ES-I3 (cell line): ENCODE measurements around the gene EGFL7.
A peak's percentile ranks its signal among the peaks of the same experiment; 100 is the strongest.

Experiments used
- H3K36me3 ChIP-seq: 2 replicates; pipeline ENCODE4 v1.6.1; 2013; ENCODE audit warnings: mild to moderate bottlenecking, low read length, control low read depth, moderate library complexity; ENCODE audit not compliant: insufficient read depth
- H3K4me1 ChIP-seq: 2 replicates; pipeline ENCODE4 v1.6.1; 2013; ENCODE audit warnings: mild to moderate bottlenecking, control low read depth, low read length; ENCODE audit not compliant: insufficient read depth
- H3K9ac ChIP-seq: 2 replicates; pipeline ENCODE4 v1.6.1; 2013; ENCODE audit warnings: low read depth, mild to moderate bottlenecking, low read length, moderate library complexity
- H3K9me3 ChIP-seq: 2 replicates; pipeline ENCODE4 v1.6.1; 2013; ENCODE audit warnings: mild to moderate bottlenecking, low read length, moderate library complexity; ENCODE audit not compliant: control insufficient read depth, insufficient read depth

EGFL7 gene

GRCh38 chr9:136657974-136658848, 4.5 kb upstream of the EGFL7 start:
- Histone ChIP-seq H3K9me3 (no peaks in the 10 kb centered on the region), H3K4me1 (no peaks in the 10 kb centered on the region; the same call in 1 of the 2 replicates), H3K36me3 (no peaks in the 10 kb centered on the region), H3K9ac (no peak overlapping the region)

GRCh38 chr9:136658849-136659535, 3.7 kb upstream of the EGFL7 start:
- Histone ChIP-seq H3K4me1 (no peaks in the 10 kb centered on the region; the same call in 1 of the 2 replicates), H3K36me3 (no peaks in the 10 kb centered on the region), H3K9me3 (no peaks in the 10 kb centered on the region), H3K9ac (no peak overlapping the region)

- Histone ChIP-seq H3K9me3 (no peaks in the 10 kb centered on the region), H3K36me3 (no peaks in the 10 kb centered on the region), H3K4me1 (no peaks in the 10 kb centered on the region; the same call in 1 of the 2 replicates), H3K9ac (no peak overlapping the region)
Measured at GRCh38 chr9:136659861-136660784, 2.6 kb upstream of the EGFL7 start.

GRCh38 chr9:136660971-136661550, 1.7 kb upstream of the EGFL7 start:
- H3K9me3 ChIP-seq, result no peaks in the 10 kb centered on the region
- no peaks in the 10 kb centered on the region for H3K4me1 ChIP-seq
- H3K9ac ChIP-seq, result no peak overlapping the region
- H3K36me3 ChIP-seq, result no peaks in the 10 kb centered on the region

GRCh38 chr9:136661641-136662325, 933 bp upstream of the EGFL7 start:
- H3K9ac ChIP-seq, result no peak overlapping the region
- H3K9me3 ChIP-seq, result no peaks in the 10 kb centered on the region
- no peaks in the 10 kb centered on the region for H3K4me1 ChIP-seq
- H3K36me3 ChIP-seq, result no peaks in the 10 kb centered on the region

GRCh38 chr9:136662326-136662655, 425 bp upstream of the EGFL7 start:
- no peaks in the 10 kb centered on the region for H3K36me3 ChIP-seq
- no peak overlapping the region for H3K9ac ChIP-seq
- H3K4me1 ChIP-seq, result no peaks in the 10 kb centered on the region
- no peaks in the 10 kb centered on the region for H3K9me3 ChIP-seq

- H3K4me1 ChIP-seq, result no peaks in the 10 kb centered on the region
- H3K9ac ChIP-seq, result no peak overlapping the region
- no peaks in the 10 kb centered on the region for H3K9me3 ChIP-seq
- no peaks in the 10 kb centered on the region for H3K36me3 ChIP-seq
Measured at GRCh38 chr9:136664000-136664915, 1.5 kb downstream of the EGFL7 start.

GRCh38 chr9:136665111-136665703, 2.5 kb downstream of the EGFL7 start:
- Histone ChIP-seq H3K4me1 (no peaks in the 10 kb centered on the region), H3K36me3 (no peaks in the 10 kb centered on the region), H3K9me3 (no peaks in the 10 kb centered on the region), H3K9ac (peak overlapping the region; percentile 50)

GRCh38 chr9:136665704-136666371, 3.1 kb downstream of the EGFL7 start:
- peak overlapping the region; percentile 42; the same call in 1 of the 2 replicates for H3K9ac ChIP-seq
- no peaks in the 10 kb centered on the region for H3K9me3 ChIP-seq
- H3K36me3 ChIP-seq, result no peaks in the 10 kb centered on the region
- no peaks in the 10 kb centered on the region for H3K4me1 ChIP-seq

GRCh38 chr9:136666372-136667213, 3.9 kb downstream of the EGFL7 start:
- Histone ChIP-seq H3K4me1 (no peaks in the 10 kb centered on the region; the same call in 1 of the 2 replicates), H3K36me3 (no peaks in the 10 kb centered on the region), H3K9me3 (no peaks in the 10 kb centered on the region), H3K9ac (peak overlapping the region; percentile 42; the same call in 1 of the 2 replicates)

- H3K9ac ChIP-seq, result no peak overlapping the region
Measured at GRCh38 chr9:136667214-136667939, 4.7 kb downstream of the EGFL7 start.

More at GRCh38 chr9:136667214-136667939, 4.7 kb downstream of the EGFL7 start:
- Histone ChIP-seq H3K36me3 (no peaks in the 10 kb centered on the region), H3K4me1 (no peaks in the 10 kb centered on the region; the same call in 1 of the 2 replicates), H3K9me3 (no peaks in the 10 kb centered on the region)
